Right forelimb (tissue), 1 donor: ENCODE results near the gene RIMS4.
A peak's percentile ranks its signal among the peaks of the same experiment; 100 is the strongest.
"Not testable (repeated sequence)": the region's sequence is repeated elsewhere in the genome, so short reads cannot be mapped to it uniquely, and the experiment has no call there.

Experiments
- DNase-seq: peaks from one replicate; pipeline ENCODE4 v3.0.0-alpha.2; 2018

The RIMS4 gene

GRCh38 chr20:44829688-44830087, 19.3 kb upstream of the RIMS4 start:
- DNase-seq: no peak

- DNase-seq: no peak
Measured at GRCh38 chr20:44828640-44829039, 18.3 kb upstream of the RIMS4 start.

- no peak for DNase-seq
Measured at GRCh38 chr20:44827401-44827800, 17.1 kb upstream of the RIMS4 start.

- DNase-seq: not testable (repeated sequence)
Measured at GRCh38 chr20:44821576-44821975, 11.2 kb upstream of the RIMS4 start.

GRCh38 chr20:44819936-44820335, 9.6 kb upstream of the RIMS4 start:
- DNase-seq: no peak

GRCh38 chr20:44817143-44817910, 7.0 kb upstream of the RIMS4 start:
- DNase-seq: no peak

GRCh38 chr20:44814937-44815336, 4.6 kb upstream of the RIMS4 start:
- no peak for DNase-seq

- DNase-seq: no peak
Measured at GRCh38 chr20:44811150-44811685, 872 bp upstream of the RIMS4 start.

- DNase-seq: no peak
Measured at GRCh38 chr20:44810061-44810390, 320 bp downstream of the RIMS4 start.

- DNase-seq: no peak
Measured at GRCh38 chr20:44809380-44810060, 826 bp downstream of the RIMS4 start.

- no peak for DNase-seq
Measured at GRCh38 chr20:44807684-44808056, 2.7 kb downstream of the RIMS4 start.

- DNase-seq: no peak
Measured at GRCh38 chr20:44807051-44807683, 3.2 kb downstream of the RIMS4 start.

- DNase-seq: peak; percentile 82
Measured at GRCh38 chr20:44805979-44806620, 4.2 kb downstream of the RIMS4 start.

GRCh38 chr20:44805335-44805978, 4.9 kb downstream of the RIMS4 start:
- no peak for DNase-seq

- peak; percentile 54 for DNase-seq
Measured at GRCh38 chr20:44803383-44803941, 6.9 kb downstream of the RIMS4 start.

GRCh38 chr20:44802702-44803101, 7.6 kb downstream of the RIMS4 start:
- no peak for DNase-seq

GRCh38 chr20:44800391-44801046, 9.8 kb downstream of the RIMS4 start:
- DNase-seq: no peak

GRCh38 chr20:44799691-44800090, 10.7 kb downstream of the RIMS4 start:
- no peak for DNase-seq

GRCh38 chr20:44796758-44797457, 13.4 kb downstream of the RIMS4 start:
- DNase-seq: no peak

GRCh38 chr20:44796311-44796710, 14.0 kb downstream of the RIMS4 start:
- DNase-seq: no peak

- DNase-seq: no peak
Measured at GRCh38 chr20:44795836-44796235, 14.5 kb downstream of the RIMS4 start.
